PC-9 (cell line): ENCODE measurements around the gene PUS7. TPM values are rescaled to one million over a fixed set of nuclear protein-coding genes. Genes with fewer than 3 reads are reported as not detected.
"Not testable (repeated sequence)": the region's sequence is repeated elsewhere in the genome, so short reads cannot be mapped to it uniquely, and the experiment has no call there.

Experiments used
- BruUV-seq: library from RNA; stranded (reverse); fragments of 400-500 nt; replicated peaks from 2 replicates; lab custom pipeline; 2021; lab: Mats Ljungman, UMichigan
- CTCF ChIA-PET: fragments of 300-600 bp; sonication (Branson Sonifier 250); formaldehyde crosslinking; loops from one replicate; lab custom pipeline; 2022; ENCODE audit warnings: antibody characterized with exemption; lab: Charles Lee
- POLR2A ChIA-PET: fragments of 300-600 bp; sonication (Branson Sonifier 250); formaldehyde crosslinking; loops from one replicate; lab custom pipeline; 2022; ENCODE audit warnings: antibody characterized with exemption; ENCODE audit not compliant: unreplicated experiment; lab: Charles Lee
- DNase-seq, 2 experiments: peaks; one replicate each; pipeline versions ENCODE4 v3.0.0 to v3.0.0-alpha.2; 2015 to 2022; ENCODE audit warnings: mixed read lengths in 1 of 2
- H2AFZ ChIP-seq: fragments of 200-600 bp; sonication (generic); 2 replicates; pipeline ENCODE4 v1.8.1; 2017; ENCODE audit warnings: antibody characterized with exemption
- H3F3A ChIP-seq: fragments of 200-600 bp; sonication (generic); 2 replicates; pipeline ENCODE4 v1.8.1; 2017; ENCODE audit warnings: antibody characterized with exemption, mild to moderate bottlenecking, low read depth; ENCODE audit not compliant: insufficient read depth
- H3K27ac ChIP-seq: fragments of 200-600 bp; sonication (generic); 2 replicates; pipeline ENCODE4 v1.6.1; 2016; ENCODE audit warnings: mixed run types
- H3K27me3 ChIP-seq: fragments of 200-600 bp; sonication (generic); 2 replicates; pipeline ENCODE4 v1.6.1; 2016; ENCODE audit warnings: low read depth, mixed run types; ENCODE audit not compliant: insufficient read depth
- H3K36me3 ChIP-seq: fragments of 200-600 bp; sonication (generic); 2 replicates; pipeline ENCODE4 v1.6.1; 2016; ENCODE audit warnings: low read depth, mixed run types
- H3K4me1 ChIP-seq: fragments of 200-600 bp; sonication (generic); replicated peaks from 2 replicates; pipeline ENCODE4 v1.6.1; 2016; ENCODE audit warnings: mixed run types; ENCODE audit not compliant: insufficient read depth
- H3K4me2 ChIP-seq: fragments of 200-600 bp; sonication (generic); 2 replicates; pipeline ENCODE4 v1.6.1; 2017; ENCODE audit warnings: mixed run types
- H3K4me3 ChIP-seq: fragments of 200-600 bp; sonication (generic); 2 replicates; pipeline ENCODE4 v1.6.1; 2016; ENCODE audit warnings: mixed run types
- H3K79me2 ChIP-seq: fragments of 200-600 bp; sonication (generic); 2 replicates; pipeline ENCODE4 v1.6.1; 2017; ENCODE audit warnings: low read depth, mixed run types
- H3K9me2 ChIP-seq: fragments of 200-600 bp; sonication (generic); 2 replicates; pipeline ENCODE4 v1.8.1; 2017; ENCODE audit warnings: mild to moderate bottlenecking; ENCODE audit not compliant: insufficient read depth
- H3K9me3 ChIP-seq: fragments of 200-600 bp; sonication (generic); 2 replicates; pipeline ENCODE4 v1.8.1; 2016; ENCODE audit warnings: low read depth; ENCODE audit not compliant: insufficient read depth
- H4K20me1 ChIP-seq: fragments of 200-600 bp; sonication (generic); 2 replicates; pipeline ENCODE4 v1.8.1; 2017; ENCODE audit not compliant: insufficient read depth
- CTCF ChIP-seq: fragments of 200-600 bp; sonication (generic); conservative IDR thresholded peaks from 2 replicates; pipeline ENCODE4 v1.6.1; 2017; ENCODE audit warnings: mixed run types, antibody characterized with exemption, mild to moderate bottlenecking, moderate library complexity
- EZH2 ChIP-seq: fragments of 200-600 bp; sonication (generic); IDR thresholded peaks from 2 replicates; pipeline ENCODE4 v1.8.0; 2017; ENCODE audit warnings: antibody characterized with exemption, low read depth
- intact Hi-C: fragments of 100-400 bp; cut with micrococcal nuclease; formaldehyde crosslinking; loops from one replicate; pipeline ENCODE4 v1.10.0; 2022; ENCODE audit not compliant: unreplicated experiment
- total RNA-seq: library from RNA; stranded (reverse); gene quantifications from 2 replicates; pipeline ENCODE4 v1.2.3, GENCODE V29; 2021

The PUS7 gene
- total RNA-seq, 1 experiment from 2014 or later: 25.0 TPM

- no peak overlapping the region for H3K27ac ChIP-seq
- H3K9me2 ChIP-seq: no peaks in the 10 kb centered on the region
- ChIA-PET POLR2A (no interaction called here), CTCF (interaction anchor here (0.7 kb wide), 1 partner anchor 35 kb away, joined by 3 read pairs; no protein-coding TSS in a partner anchor)
- no TSS peak for BruUV-seq
- no peak for TF ChIP-seq CTCF
- no peak for TF ChIP-seq EZH2
- no peaks in the 10 kb centered on the region for H3K79me2 ChIP-seq
- H3K36me3 ChIP-seq: no peaks in the 10 kb centered on the region
- no peaks in the 10 kb centered on the region for H3F3A ChIP-seq
- no peaks in the 10 kb centered on the region for H3K4me1 ChIP-seq
- no peak overlapping the region for H3K4me3 ChIP-seq
- no peak for DNase-seq
- no peaks in the 10 kb centered on the region for H3K27me3 ChIP-seq
- no peak overlapping the region for H2AFZ ChIP-seq
- H4K20me1 ChIP-seq: no peaks in the 10 kb centered on the region
- no peak overlapping the region for H3K4me2 ChIP-seq
- no peaks in the 10 kb centered on the region for H3K9me3 ChIP-seq
- intact Hi-C loops: no loop called here
These were observed 95.4 kb downstream of the PUS7 start for GRCh38 chr7:105426606-105427146.

- no peaks in the 10 kb centered on the region for H3K4me1 ChIP-seq
- H3F3A ChIP-seq: no peaks in the 10 kb centered on the region
- no peak overlapping the region for H3K4me2 ChIP-seq
- H3K9me2 ChIP-seq: no peaks in the 10 kb centered on the region
- CTCF ChIA-PET: no interaction called here
- no peak for DNase-seq
- H3K36me3 ChIP-seq: no peaks in the 10 kb centered on the region
- no peaks in the 10 kb centered on the region for H3K79me2 ChIP-seq
- H3K27me3 ChIP-seq: no peaks in the 10 kb centered on the region
- H2AFZ ChIP-seq: no peak overlapping the region
- TF ChIP-seq CTCF (no peak), EZH2 (no peak)
- POLR2A ChIA-PET: interaction anchor here (0.7 kb wide), 1 partner anchor 657 kb away, joined by 14 read pairs; no protein-coding TSS in a partner anchor
- intact Hi-C loops: no loop called here
- no peak overlapping the region for H3K27ac ChIP-seq
- BruUV-seq: no TSS peak
- H4K20me1 ChIP-seq: no peaks in the 10 kb centered on the region
- H3K4me3 ChIP-seq: no peak overlapping the region
- no peaks in the 10 kb centered on the region for H3K9me3 ChIP-seq
These were observed 98.1 kb downstream of the PUS7 start for GRCh38 chr7:105423987-105424386.

DNA sequence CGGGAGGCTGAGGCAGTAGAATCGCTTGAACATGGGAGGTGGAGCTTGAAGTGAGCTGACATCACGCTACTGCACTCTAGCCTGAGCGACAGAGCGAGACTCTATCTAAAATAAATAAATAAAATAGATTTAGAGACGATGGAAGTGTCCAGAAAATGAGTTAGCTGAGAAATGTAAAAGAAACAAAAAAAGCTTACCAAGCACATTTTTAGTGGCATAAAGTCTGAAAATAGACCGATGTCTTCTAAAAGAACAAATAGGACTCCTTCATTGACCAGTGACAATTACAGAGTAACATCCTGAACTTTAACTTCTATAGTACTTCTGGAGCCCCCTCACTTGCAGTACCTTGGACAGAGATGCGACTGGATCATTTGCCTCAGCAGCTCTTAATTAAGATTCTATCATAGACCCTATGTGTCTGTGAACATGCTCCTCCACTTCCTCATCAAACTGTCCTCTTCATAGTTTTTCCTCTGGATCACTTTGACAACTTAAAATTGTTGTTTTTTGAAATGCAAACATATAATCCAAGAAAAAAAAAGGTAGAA is 108.1 kb downstream of the PUS7 start:
- H3K4me2 ChIP-seq: no peak overlapping the region
- no peaks in the 10 kb centered on the region for H3K9me2 ChIP-seq
- no peak overlapping the region for H3K27ac ChIP-seq
- no TSS peak for BruUV-seq
- POLR2A ChIA-PET: interaction anchor here (0.6 kb wide), 1 partner anchor 48 kb away, joined by 5 read pairs; no protein-coding TSS in a partner anchor
- CTCF ChIA-PET: no interaction called here
- no peaks in the 10 kb centered on the region for H3K9me3 ChIP-seq
- intact Hi-C loops: no loop called here
- no peaks in the 10 kb centered on the region for H3F3A ChIP-seq
- no peak for DNase-seq
- no peaks in the 10 kb centered on the region for H3K36me3 ChIP-seq
- no peak overlapping the region for H3K4me3 ChIP-seq
- no peaks in the 10 kb centered on the region for H3K4me1 ChIP-seq
- no peak overlapping the region for H2AFZ ChIP-seq
- TF ChIP-seq EZH2: no peak
- no peak for TF ChIP-seq CTCF
- no peaks in the 10 kb centered on the region for H3K27me3 ChIP-seq
- H3K79me2 ChIP-seq: no peaks in the 10 kb centered on the region
- no peaks in the 10 kb centered on the region for H4K20me1 ChIP-seq

DNA sequence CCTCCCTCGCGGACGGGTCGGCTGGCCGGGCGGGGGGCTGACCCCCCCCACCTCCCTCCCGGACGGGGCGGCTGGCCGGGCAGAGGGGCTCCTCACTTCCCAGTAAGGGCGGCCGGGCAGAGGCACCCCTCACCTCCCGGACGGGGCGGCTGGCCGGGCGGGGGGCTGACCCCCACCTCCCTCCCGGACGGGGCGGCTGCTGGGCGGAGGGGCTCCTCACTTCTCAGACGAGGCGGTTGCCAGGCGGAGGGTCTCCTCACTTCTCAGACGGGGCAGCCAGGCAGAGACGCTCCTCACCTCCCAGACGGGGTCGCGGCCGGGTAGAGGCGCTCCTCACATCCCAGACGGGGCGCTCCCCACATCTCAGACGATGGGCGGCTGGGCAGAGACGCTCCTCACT is 111.3 kb downstream of the PUS7 start:
- H3K27me3 ChIP-seq, DNase-seq, intact Hi-C loops, H3K4me2 ChIP-seq, BruUV-seq, H2AFZ ChIP-seq, CTCF ChIA-PET, H3K9me2 ChIP-seq, H4K20me1 ChIP-seq, H3F3A ChIP-seq, H3K79me2 ChIP-seq, H3K9me3 ChIP-seq, H3K4me3 ChIP-seq, POLR2A ChIA-PET, H3K4me1 ChIP-seq, H3K27ac ChIP-seq, H3K36me3 ChIP-seq: not testable (repeated sequence)

- intact Hi-C loops: loop anchor here (10.0 kb wide), 1 partner anchor 175 kb away; the partner anchor contains the start of gene EFCAB10
- H3K79me2 ChIP-seq, H3K4me1 ChIP-seq, DNase-seq, H3K9me2 ChIP-seq, BruUV-seq, H3K27ac ChIP-seq, H3K4me3 ChIP-seq, POLR2A ChIA-PET, H3F3A ChIP-seq, H3K27me3 ChIP-seq, H3K9me3 ChIP-seq, H4K20me1 ChIP-seq, H3K36me3 ChIP-seq, H3K4me2 ChIP-seq, CTCF ChIA-PET, H2AFZ ChIP-seq: not testable (repeated sequence)
These were observed 112.3 kb downstream of the PUS7 start for GRCh38 chr7:105409775-105410174.
